Epithelial cell of proximal tubule (primary cell): ENCODE measurements around the gene SPANXB1. TPM values are rescaled to one million over a fixed set of nuclear protein-coding genes. Genes with fewer than 3 reads are reported as not detected.

ENCODE experiments used
- total RNA-seq: library from RNA; depleted of rRNA; stranded (reverse); fragments of >200 nt; gene quantifications from 2 replicates; pipeline ENCODE4 v1.2.3, GENCODE V29; 2015

SPANXB1 gene
- total RNA-seq, 1 donor from 2014 or later = not detected

Other genes starting within 250 kb of the SPANXB1 start
- 14.9 and 22.3 TPM in 2 replicates for gene LDOC1, start 174.5 kb downstream of the SPANXB1 start, total RNA-seq
- gene SPANXC, start 239.9 kb downstream of the SPANXB1 start, total RNA-seq = not detected in 2 replicates